T-helper 22 cell (primary cell): Measurements from ENCODE around the gene THNSL1.
"Not testable (repeated sequence)": the region's sequence is repeated elsewhere in the genome, so short reads cannot be mapped to it uniquely, and the experiment has no call there.

Experiments
- DNase-seq: peaks from one replicate; pipeline ENCODE4 v3.0.0-alpha.2; 2020; ENCODE audit warnings: low read depth

Gene THNSL1

DNA sequence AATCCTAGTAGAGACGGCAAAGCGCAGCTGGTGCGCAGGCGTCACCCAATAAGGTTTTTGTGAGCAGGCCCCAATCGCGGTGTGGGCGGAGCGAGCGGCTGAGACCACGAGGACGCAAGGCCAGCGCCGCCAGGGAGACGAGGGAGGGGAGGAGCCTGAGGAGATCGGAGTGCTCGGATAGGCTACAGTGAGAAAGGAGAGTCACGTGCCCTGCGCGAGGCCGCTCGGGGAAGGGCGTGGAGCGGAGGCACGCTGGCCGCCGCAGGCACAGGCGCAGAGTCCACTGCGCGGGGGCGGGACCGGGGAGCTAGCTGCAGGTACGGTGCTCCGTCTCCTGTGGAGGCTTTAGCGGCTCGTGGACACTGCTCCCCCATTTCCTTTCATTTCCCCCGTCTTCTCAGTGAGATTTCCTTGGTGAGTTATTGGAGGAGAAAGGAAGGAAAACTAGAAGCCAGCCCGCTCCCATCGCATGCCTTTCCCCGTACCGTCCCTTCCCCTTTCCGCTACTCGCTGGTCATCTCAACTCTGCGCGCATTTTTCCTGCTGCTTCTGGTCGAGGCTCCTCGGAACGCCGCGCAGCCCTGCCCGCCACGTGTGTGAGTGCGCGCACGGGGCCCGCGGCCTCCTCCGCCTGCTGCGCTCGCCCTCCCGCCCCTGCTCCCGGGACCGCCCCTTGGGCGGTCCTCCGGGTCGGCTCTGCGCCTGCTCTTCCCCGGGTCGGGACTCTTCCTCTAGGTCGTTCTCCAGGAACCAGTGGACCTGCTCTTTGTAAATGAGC lies at the start of gene THNSL1:
Gene THNSL1, plus strand, starts transcription at position 237 of the 778 bp plus-strand sequence. CDS start 6,612 bp downstream, outside the sequence.
- DNase-seq: peak; percentile 96

DNA sequence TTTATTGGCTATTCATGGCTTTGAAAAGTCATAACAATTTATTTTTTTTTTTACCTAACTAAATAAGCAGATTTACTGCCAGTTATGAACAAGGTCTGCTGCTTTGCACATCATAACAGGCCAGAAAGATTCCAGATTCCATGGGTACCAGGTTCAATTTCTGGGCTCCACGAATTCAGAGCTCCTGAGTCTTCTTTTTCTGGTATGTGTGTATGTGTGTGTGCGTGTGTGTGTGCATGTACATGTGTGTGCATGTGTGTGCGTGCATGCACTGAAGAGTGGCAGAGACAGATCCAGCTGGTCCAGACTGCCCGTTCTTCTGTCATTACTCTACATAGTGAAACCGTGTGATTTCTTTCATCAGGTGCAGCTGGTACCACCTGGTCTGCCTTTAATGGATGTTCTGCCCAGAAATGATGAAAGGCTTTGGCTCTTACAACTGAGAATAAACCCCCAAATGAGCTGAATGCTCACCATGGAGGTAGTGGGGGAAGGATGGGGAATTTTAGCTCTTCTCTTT lies 49.4 kb upstream of the THNSL1 start:
- no peak for DNase-seq

DNA sequence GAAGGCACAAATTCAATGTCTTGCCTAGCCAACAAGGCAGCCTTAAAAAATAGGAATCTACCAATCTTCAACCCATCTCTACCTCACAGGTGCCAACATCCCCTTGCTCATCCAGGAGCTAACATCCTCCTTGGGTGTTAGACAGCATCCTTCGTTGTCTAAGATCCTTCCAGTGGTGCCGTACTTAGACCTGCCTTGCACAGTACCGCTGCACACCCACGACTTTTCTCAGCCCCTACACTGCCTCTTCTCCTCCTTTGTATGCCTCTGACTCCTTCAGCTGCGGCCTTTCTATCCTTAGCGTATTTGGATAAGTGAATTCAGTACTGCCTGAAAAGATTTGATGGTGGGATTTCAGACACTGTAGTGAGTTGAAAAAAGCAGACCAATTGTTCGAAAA lies 48.1 kb upstream of the THNSL1 start:
- DNase-seq: no peak

GRCh38 chr10:24968951-24969350 lies 47.5 kb upstream of the THNSL1 start:
- DNase-seq: not testable (repeated sequence)

DNA sequence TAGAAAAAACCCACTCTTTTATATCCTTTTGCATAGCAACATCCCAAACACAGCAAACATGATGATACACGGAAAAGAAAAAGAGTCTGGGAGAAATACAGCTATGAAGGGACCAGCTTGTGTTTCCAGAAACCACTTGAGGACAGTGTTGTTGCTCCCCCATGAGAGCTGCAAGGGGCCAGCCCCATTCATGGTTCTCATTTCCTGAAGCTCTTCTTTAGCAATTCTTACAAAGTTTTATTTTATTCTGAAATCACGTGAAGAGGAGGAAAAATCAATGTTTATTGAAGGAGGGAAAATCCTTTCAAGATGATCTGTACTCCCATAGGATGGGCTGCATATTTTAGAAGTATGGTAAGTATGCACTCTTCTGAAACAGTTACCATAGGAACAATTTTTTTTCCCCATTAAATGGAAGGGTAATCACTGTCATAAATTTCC lies 46.6 kb upstream of the THNSL1 start:
- no peak for DNase-seq

- DNase-seq: no peak
Observed at GRCh38 chr10:24971374-24971773, 45.0 kb upstream of the THNSL1 start.

GRCh38 chr10:24973163-24973562 lies 43.2 kb upstream of the THNSL1 start:
- DNase-seq: no peak

DNA sequence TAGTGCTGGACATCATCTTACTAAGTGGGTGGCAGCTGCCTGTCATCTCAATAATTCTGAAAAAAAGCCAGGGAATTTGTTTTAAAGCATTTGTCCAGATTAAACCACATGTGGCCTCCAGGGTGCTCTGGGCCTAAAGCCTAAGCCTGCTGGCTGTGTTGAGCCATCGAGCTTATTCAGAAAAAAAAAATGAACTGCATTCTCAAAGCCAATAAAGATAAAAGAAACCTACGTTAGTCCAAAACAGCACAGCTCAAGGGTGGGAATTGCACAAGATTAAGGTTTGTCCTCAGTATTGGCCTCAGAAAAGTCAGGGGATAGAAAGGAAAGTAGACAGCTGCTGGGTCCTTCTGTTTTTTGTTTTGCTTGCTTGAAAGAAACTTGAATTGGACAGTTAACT lies 41.4 kb upstream of the THNSL1 start:
- no peak for DNase-seq

- DNase-seq: no peak
Observed at GRCh38 chr10:24979685-24980084, 36.7 kb upstream of the THNSL1 start.

DNA sequence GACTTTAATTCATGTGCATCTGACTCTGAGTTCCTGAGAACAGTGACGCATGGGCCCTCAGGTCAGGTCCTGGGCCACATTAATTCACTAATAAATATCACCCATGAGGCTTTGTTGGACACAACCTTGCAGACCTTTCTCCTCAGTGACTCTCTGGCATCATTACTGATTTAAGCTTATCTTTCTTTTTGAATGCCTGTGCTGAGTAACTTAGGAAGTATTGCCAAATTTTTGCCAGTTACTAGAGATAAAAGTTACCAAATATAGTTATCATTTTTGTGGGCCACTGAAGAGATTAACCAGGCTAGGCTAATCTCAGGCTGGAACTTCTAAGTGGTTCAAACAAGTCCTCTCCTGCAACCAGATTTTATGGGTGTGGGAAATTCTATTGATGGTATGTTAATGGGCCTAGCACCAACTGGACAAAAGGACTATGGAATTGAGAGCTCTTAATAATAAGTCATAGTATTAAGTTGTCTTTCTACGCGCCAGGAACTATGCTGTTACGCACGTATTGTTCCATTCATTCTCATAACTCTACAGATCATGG lies 35.2 kb upstream of the THNSL1 start:
- no peak for DNase-seq

- DNase-seq: no peak
Observed at GRCh38 chr10:24982319-24983112, 33.9 kb upstream of the THNSL1 start.

GRCh38 chr10:24983130-24983529 lies 33.3 kb upstream of the THNSL1 start:
- DNase-seq: no peak

DNA sequence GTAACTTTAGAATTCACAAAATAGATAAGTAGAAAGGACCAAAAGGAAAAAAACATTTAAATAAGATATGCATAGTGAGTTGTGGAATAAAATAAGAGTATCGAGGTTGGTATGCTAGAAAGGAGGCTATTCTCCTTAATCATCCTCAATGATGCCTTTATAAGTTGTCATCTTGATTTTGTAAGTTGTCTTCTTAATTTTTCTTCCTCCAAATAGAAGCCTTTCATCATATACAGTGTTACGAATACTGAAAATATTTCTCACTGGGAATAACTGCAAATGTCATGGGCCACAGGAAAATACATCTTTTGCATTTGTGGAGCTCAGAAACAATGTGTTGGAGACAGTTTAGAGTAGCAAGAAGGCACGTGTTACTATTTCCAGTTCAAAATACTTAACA lies 32.5 kb upstream of the THNSL1 start:
- DNase-seq: no peak

DNA sequence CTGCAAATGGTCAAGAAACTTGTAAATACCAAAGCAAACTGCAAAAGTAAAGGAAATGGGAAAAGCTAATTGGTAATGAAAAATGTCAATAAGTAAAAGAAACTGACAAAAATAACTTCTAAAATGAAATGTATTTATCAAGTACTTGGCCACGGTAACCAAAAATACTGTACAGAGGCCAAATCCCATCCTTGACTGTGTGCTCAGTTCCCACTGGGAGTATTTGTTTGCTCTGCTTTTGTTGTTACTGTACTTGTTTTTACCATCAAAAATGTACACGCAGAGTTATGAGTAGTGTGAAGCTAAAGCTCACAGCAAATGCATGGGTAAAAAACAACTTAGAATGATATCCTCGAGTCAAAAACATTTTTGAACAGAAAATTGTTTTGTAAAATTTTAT lies 31.5 kb upstream of the THNSL1 start:
- DNase-seq: no peak

- DNase-seq: no peak
Observed at GRCh38 chr10:24988831-24989640, 27.4 kb upstream of the THNSL1 start.

DNA sequence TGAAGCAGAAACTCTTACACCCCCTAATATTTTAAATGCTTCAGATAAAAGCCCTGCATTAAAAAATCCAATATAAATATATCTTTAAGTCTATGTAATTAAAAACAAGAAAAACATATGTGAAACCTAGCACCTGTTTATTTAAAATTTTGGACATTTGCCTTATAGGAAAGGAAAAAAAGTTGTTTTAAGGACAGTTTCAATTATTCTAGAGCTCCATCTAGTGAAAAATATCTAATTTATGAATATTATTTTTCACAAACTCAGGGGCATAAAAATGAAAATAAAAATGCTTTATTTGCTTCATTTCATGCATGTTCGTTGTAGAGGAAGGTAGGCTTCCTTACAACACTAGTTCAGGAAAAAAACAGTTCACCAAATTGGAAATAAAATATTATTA lies 26.5 kb upstream of the THNSL1 start:
- DNase-seq: no peak

- no peak for DNase-seq
Observed at GRCh38 chr10:24991298-24991697, 25.1 kb upstream of the THNSL1 start.

- DNase-seq: no peak
Observed at GRCh38 chr10:24992512-24993133, 23.8 kb upstream of the THNSL1 start.

GRCh38 chr10:24993237-24993958 lies 23.0 kb upstream of the THNSL1 start:
- DNase-seq: no peak

DNA sequence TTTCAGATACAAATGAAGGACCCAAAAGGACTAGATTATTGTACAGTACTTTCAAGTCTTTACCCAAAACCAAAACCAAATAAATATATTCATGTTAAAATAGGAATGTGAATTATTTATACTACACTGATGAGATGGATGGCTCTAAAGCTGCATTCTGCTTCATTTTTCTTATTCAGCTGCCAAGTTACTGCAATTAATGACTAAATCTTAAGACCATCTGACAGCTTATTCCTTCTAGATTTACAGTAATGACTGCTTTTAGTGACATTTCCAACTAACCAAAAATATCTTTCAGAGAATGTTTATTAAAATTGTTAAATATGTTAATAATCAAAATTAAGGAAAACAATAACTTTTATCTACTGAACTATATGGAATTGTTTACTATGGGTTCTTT lies 21.3 kb upstream of the THNSL1 start:
- DNase-seq: no peak

DNA sequence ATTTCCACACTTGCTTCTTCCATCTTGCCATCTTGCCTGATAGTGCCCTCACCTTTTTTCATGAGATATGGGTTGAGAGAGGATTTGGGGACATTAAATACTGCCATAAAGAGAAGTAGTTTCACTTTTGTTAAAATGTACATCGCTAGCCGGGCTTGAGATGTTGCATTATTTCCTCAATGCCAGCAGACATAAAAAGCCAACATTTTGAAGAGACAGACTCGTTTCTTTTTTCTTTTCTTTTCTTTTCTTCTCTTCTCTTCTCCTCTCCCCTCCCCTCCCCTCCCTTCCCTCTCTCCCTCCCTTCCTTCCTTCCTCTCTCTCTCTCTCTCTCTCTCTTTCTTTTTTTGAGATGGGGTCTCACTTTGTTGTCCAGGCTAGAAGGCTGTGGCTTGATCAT lies 18.4 kb upstream of the THNSL1 start:
- DNase-seq: no peak
